Muscle of back (tissue), 11 donors: ENCODE data around the gene NOTUM. TPM values are rescaled to one million over a fixed set of nuclear protein-coding genes. Genes with fewer than 3 reads are reported as not detected.
"Not testable (repeated sequence)": the region's sequence is repeated elsewhere in the genome, so short reads cannot be mapped to it uniquely, and the experiment has no call there.

Experiments used
- DNase-seq, 3 donors: peaks; one replicate each; pipeline versions ENCODE4 v3.0.0 to v3.0.0-alpha.2; 2013
- polyA plus RNA-seq, 10 donors: library from polyadenylated mRNA; unstranded; fragments of 120-200 nt; gene quantifications; one replicate each; pipeline ENCODE4 v1.2.1, GENCODE V29; 2013; ENCODE audit not compliant: insufficient read length in 10 of 10

NOTUM gene
- polyA plus RNA-seq, 10 donors, result 1.5 to 4.2 (median 2.8) TPM

DNA sequence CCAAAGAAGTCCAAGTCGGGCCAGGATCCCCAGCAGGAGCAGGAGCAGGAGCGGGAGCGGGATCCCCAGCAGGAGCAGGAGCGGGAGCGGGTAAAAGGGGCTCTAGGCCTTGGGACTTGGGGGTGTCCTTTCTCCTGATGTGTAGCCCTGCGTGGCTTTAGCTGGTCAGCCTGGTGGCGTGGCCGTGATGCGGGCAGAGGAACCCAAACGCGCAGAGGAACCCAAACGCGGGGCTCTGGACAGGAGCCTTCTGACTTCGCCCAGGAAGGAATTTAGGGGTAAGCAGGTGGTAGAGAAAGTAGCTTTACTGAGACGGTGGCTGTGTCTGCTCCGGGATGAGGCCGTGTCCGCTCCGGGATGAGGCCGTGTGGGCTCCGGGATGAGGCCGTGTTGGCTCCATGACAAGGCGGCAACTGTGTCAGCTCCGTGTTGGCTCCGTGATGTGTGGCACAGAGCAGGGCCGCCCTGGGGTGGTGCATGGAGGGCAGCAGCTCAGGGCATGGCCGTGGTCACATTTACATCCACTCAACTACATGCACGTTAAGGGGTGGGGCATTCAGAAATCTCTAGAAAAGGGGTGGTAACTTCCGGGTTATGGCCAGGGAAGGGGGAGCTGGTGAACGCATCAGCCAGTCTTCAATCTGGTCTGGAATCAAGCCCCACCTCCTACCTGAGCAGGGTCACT is 35.9 kb upstream of the NOTUM start:
- no peak for DNase-seq

DNA sequence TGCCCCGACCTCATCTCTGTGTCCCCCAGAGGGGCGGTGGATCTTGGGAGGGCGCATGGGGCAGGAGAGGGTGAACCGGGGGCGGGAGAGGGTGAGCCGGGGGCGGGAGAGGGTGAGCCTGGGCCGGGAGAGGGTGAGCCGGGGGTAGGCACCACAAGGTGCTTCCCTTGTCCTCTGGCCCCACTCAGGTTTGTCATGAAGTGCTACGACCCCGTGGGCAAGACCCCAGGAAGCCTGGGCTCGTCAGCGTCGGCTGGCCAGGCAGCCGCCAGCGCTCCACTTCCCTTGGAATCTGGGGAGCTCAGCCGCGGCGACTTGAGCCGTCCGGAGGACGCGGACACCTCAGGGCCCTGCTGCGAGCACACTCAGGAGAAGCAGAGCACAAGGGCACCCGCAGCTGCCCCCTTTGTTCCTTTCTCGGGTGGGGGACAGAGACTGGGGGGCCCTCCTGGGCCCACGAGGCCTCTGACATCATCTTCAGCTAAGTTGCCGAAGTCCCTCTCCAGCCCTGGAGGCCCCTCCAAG is 35.3 kb upstream of the NOTUM start:
- DNase-seq, result no peak

DNA sequence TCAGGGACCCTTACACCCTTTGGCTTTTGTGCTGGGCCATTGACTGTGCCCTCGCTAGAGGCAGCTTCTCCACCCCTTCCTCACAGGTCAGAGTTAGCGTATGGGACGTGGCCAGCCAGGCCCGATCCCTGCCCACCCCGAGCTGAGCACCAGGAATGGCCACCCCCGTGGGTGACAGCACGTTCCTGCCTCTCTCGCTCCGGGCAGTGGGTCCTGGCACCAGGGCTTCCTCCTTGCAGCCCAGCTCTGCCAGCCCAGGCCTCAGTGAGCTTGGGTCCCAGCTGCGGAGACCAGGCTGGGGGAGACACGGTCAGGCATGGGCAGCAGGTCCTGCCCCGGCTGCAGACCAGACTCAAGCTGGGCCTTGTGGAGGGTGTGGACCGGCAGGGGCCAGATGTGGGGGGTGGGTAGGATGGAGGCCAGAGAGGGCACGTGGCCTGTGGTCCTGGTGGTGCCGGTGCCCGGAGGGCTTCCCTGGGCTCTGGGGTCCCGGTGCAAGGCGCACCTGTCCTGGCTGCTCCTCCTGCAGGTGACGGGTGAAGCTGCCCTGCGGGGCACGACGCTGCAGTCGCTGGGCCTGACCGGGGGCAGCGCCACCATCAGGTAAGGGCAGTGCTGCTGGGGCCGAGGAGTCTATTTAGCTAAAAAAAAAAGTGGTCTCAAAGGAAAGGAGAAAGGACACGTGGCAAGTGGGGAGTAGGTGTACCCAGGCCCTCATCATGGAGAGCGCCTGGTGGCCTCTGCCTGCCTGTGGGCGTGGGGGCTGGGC is 34.7 kb upstream of the NOTUM start:
- no peak for DNase-seq

DNA sequence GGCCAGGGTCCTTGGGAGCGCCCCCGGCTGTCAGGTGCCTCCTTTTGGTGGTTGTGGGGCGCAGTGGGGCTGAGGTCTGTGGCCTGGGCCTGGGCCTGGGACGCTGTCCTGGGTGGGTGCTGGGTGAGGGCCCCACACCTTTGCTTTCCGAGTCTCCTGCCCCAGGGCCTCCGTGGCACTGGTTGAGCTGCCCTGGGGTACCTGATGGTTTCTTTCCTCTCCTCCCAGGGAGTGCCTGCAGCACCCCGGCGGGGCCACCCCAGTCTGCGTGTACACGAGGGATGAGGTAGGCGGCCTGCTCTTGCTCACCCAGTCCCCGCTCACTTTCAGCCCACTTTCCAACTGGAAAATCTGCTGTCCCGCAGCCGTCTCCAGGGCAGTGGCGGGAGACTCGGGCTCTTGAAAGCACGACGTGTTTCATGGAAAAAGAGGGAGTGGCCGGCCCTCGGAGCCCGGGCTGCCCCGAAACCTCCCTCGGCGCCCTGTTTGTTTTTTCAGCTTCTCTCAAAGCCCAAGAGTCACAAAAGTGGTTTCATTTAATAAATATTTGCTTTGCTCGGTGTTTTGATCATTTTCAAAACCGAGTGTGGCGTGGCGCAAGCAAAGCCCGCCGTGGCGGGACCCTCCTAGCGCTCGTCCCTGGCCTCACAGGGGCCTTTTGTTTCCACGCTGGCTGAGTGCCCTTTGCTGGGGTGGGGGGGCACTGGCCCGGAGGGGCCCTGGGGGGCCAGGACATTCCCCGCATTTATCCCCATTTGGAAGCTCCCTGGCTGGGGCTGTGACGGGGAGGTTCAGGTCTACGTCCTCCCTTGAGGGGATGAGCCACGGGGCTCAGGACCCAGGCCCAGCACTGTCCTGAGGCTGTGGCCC is 33.8 kb upstream of the NOTUM start:
- no peak for DNase-seq

DNA sequence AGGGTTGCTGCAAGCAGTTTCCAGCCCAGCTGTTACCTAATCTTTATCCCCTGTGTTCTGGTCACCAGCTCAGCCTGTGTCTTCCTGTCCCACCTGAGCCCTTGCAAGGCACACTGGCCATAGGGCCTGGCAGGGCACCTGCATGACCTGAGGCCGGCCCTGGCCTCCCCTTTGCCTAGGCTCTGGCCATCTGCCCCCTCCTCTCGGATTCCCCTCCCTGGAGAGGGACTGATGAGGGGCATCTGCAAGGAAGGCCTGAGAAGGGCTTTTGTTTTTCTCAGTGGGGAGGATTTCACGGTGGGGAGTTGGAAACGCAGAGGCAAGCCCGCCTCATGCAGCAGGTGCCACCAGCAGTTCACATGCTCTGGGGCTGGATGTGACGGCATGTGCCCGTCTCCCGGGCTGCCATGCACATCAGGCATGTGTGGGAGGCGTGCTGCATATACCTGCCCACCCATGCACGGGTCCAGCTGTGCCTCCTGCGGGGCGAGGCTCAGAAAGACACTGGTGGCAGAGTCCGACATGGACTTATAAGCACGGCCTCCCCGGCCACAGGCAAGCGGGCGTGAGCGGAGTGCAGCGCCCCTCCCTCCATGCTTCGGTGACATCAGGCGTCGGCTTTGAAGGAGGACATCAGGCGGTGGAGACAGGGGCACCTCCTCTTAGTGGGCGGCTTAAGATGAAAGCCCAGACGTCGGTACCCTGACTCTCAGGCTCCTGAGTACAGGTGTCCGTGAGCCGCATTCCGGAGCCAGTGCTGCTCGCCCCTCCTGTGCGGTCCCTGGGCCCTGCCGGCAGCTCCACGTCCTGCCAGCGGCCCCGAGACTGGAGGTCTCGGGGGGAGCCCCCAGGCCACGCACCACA is 33.0 kb upstream of the NOTUM start:
- no peak for DNase-seq

DNA sequence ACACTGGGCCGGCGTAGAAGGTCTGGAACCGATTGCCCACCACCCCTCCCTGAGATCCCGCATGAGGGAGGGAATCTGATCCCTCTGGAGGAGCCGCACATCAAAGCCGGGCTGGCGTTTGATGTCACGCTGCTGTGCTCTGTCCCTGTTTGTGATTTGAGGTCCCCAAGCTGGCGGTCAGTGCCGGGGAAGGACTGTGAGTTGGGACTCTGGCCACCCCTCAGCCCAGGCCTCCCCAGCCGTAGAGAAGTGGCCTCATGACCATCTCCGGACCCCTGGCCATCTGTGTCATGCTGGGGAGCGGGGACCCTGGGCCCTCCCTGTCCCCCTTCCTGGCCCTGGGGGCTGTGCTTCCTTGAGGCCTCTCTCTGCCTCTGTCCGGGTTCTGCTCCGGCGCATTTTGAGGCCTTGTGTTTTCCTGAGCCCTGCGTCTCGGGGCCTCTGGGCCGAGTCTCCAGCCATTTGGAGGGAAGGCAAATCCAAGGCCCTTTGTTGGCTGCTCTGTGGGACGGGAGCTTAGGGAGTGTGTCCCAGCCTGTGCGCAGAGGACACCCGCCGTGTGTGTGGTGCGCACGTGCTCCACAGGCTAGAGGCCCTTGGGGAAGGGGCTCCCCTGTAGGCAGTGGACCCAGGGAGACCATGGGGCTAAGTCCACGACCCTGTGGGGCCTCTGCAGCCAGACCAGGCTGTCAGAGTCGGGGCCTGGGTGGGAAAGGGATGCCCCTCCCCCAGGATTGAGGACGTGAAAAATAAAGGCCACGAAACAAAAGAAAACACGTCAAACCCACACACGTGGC is 31.5 kb upstream of the NOTUM start:
- DNase-seq, result peak in 2 of 3 donors; percentile 8 to 53

DNA sequence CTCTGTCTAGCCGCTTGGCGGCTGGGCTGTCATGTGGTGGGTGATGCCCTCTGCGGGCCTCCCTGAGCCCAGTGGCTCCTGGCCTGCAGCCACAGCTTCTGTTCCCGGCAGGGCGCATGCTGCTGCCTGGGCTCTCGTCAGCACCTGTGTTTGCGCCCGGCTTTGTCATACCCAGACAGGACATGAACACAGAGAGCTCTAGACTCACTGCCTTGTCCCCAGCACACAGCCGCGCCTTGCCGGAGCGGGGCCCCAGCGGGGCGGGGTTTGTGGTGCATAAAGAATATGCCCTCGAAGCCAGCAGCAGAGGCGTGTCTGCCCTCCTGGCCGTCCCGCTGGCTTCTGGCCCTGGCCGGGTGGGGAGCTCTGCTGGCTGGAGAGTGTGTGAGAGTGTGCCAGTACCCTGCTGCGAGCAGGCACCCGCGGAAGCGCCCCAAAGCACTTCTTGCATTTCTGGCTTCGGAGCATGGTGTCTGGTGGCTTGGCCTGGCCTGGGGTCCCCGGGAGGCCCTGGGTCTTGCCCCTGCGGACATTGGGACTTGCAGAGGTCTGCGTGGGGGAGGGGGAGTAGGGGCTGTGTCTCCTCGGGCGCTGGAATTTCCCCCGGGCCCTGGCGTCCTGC is 30.8 kb upstream of the NOTUM start:
- peak; percentile 63 to 76 (median 69) for DNase-seq

DNA sequence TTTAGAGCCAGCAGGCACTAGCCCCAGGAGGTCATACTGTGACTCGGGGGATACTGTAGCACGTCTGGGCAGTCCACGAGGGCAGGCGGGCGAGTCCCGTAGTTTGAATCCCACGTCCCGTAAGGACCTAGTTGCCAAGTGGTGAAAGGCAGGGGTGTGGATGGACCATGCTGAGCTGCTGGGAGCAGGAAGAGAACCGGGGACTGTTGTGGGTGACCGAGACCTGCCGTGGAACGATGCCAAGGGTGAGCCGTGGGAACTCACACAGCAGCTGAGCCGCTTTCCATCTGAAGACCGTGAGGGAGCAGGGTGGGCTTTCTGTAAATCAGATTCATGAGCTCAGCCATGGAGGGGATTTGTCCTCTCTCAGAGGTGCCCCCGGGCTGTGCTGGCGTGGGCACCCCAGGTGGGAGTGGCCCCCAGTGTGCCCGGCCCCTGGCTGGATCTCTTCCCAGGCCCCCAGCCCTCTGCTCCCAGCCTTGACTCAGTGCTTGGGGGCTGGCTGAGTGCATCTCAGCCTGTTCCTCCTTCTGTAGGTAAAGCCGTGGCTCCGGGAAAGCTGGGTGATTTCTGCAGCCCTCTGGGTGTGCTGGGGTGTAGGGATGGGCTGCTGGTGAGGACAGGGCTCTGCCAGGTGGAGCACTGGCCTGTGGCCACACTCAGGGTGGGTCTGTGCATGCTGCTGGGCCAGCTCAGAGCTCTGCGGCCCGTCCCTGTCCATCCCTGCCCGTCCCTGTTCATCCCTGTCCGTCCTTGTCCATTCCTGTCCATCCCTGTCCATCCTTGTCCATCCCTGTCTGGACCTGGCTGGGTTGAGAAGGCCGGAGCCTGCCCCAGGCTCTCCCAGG is 30.1 kb upstream of the NOTUM start:
- DNase-seq, result no peak

DNA sequence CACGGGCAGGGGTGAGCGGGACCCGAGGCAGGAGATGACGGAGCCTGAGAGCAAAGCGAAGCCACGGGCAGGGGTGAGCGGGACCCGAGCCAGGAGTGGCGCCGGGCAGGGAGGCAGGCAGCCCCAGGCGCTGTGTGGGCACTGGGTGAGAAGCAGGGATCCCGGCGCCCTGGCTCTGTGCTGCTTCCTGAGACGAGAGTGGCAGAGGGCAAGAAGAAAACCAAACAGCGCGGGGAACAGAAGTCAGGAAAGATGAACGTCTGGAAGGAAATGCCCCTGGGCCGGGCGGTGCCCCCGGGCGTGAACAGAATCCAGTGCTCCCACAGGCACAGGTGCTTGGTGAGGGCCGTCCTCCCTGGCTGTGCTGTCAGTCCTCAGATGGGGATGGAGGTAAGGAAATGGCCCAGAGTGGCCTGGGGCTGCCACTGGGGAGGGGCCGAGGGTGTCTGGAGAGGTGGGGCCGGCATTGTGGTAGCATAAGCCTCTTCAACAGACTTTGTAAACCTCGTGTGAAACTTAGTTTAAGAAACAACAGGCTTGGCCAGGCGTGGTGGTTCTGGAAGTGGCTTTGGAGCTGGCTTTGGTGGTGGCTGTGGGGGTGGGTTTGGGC is 26.3 kb upstream of the NOTUM start:
- no peak for DNase-seq

DNA sequence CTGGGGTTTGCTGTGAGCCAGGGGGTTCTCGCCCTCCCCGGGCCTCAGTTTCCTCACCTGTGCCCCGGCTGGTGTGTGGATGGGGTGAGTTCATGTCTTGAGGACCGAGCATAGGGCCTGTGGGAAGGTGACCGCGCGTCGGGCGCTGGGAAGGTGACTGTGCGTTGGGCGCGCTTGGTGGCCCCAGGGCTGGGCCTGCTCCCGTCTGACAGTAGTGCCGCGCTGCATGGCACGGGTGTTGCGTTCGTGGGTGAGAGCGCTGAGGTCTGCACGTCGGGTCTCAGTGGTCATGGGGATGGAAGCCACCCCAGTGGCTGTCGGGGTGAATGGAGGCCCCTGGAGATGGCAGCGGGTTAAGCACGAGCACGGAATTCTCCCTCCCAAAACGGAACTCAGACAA is 25.6 kb upstream of the NOTUM start:
- DNase-seq, result no peak

DNA sequence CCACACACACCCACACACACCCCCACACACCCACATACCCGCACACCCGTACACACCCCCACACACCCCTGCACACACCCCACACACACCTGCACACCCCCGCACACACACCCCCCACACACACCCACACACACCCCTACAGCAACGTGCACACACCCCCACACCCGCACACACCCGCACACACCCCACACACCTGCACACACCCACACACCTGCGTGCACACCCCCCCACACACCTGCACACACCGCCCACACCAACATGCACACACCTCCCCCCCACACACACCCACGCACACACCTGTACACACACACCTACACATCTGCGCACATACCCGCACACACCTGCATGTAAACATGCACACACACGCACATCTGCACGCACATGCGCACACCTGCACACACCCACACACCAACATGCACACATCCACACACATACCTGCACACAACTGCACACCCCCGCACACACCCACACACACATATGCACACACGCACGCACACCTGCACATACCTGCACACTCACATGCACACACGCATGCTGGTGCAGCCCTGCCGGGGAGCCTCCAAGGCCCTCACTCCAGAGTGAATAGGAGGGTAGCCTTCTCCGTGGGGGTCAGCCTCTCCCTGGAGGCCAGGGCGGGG is 23.9 kb upstream of the NOTUM start:
- no peak for DNase-seq

DNA sequence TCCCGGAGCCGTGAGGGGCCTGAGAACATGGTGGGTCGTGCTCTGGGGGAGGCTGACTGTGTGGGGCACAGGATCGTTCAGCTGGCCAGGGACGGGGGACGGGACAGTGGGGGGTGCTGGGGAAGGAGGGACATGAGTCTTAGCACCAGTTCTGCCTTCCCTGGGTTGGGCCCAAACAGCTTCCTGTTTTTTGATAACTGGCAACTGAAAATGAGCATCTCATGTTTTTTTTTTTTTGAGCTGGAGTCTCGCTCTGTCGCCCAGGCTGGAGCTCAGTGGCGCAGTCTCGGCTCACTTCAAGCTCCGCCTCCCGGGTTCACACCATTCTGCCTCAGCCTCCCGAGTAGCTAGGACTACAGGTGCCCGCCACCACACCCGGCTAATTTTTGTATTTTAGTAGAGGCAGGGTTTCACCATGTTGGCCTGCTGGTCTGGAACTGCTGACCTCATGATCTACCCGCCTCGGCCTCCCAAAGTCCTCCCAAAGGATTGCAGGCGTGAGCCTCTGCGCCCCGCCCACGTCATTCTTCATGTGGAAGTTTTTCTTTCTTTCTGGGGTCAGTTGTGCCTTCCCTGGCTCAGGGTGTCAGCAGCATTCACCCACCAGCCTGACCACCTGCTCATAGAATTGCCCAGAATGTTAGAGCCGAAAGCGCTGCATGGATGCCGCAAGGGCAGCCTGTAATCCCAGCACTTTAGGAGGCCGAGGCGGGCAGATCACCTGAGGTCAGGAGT is 22.8 kb upstream of the NOTUM start:
- DNase-seq, result no peak

DNA sequence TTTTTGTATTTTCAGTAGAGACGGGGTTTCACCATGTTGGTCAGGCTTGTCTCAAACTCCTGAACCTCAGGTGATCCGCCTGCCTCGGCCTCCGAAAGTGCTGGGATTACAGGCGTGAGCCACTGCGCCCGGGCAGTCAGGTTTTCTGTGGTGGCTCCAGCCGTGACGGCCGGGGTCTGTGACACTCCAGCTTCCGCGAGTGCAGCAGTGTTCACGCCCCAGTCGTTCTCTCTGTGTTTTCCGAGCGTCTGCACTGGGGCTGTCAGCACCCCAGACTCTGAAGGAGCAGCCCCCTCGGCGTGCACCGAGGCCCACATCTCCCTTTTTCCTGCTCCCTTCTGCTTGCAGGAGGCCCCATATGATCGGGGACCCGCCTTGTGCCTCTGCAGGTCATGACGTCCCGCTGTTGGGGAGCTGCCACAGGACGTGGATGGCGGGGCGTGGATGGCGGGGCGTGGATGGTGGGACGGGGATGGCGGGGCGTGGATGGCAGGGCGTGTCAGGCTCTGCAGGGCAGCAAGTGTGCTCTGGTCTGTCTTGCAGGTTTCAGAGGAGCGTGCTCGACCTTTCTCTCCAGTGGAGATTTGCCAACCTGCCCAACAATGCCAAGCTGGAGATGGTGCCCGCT is 22.1 kb upstream of the NOTUM start:
- no peak for DNase-seq

DNA sequence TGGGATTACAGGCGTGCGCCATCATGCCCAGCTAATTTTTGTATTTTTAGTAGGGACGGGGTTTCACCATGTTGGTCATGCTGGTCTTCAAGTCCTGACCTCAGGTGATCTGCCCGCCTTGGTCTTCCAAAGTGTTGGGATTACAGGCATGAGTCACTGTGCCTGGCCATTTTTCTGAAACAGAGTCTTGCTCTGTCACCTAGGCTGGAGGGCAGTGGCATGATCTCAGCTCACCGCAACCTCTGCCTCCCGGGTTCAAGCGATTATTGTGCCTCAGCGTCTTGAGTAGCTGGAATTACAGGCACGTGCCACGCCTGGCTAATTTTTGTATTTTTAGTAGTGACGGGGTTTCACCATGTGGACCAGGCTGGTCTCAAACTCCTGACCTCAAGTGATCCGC is 20.5 kb upstream of the NOTUM start:
- not testable (repeated sequence) for DNase-seq

DNA sequence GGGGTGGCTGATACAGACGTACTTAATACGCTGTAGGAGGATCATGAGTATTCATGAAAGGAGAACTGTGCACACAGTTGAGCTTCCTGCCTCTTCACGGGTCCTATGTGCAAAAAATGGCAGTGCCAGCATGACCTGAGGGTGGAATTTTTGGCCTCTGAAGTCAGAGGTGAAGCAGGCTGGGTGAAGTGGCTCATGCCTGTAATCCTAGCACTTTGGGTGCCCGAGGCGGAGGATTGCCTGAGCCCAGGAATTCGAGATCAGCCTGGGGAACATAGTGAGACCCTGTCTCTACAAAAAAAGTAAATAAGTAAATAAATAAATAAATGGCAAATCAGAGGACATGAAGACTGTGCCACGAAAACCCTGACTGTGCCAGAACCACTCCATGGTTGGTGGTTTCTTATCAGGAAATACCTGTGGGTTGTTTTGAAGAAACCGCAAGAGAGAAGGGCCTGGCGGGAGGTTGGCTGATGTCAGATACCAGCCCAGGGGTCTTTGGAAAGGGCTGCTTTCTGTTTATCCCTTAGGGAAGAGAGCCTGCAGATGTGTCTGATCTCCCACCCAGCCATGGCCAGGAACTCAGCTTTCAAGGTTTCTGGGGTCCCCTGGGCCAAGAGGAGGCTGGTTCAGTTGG is 19.8 kb upstream of the NOTUM start:
- no peak for DNase-seq

DNA sequence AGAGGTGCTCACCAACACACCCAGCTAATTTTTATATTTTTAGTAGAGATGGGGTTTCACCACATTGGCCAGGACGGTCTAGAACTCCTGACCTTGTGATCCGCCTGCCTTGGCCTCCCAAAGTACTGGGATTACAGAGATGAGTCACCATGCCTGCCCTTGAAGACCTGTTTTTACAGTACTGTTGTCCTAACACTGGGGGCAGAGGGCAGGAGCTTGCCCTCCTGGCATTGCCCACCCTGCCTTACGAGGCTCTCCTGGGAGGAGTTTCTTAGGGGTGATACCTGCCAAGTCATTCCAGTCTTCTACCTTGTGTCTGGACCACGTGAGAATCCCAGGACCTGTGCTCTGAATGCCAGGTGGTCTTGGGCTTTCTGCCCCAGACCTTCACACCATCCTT is 19.1 kb upstream of the NOTUM start:
- no peak for DNase-seq
